Stimulated activated effector memory CD8-positive, alpha-beta T cell treated with anti-CD3 and anti-CD28 coated beads, Interleukin-12 subunit alpha, Interleukin-12 subunit beta, amount 100 ng/mL, for 72 hours (primary cell): Measurements from ENCODE around the gene RXRA.
A peak's percentile ranks its signal among the peaks of the same experiment; 100 is the strongest.

ENCODE experiments used
- ATAC-seq: fragments of 150-1000 bp; cut with Tn5 transposase; 2 replicates; pipeline ENCODE4 v1.10.0; 2021
- DNase-seq, 2 donors: peaks; one replicate each; pipeline ENCODE4 v3.0.0; 2021 to 2022; ENCODE audit warnings: low spot score in 2 of 2
- H3K27ac Mint-ChIP-seq: one replicate; pipeline ENCODE4 v1.8.0; 2022; ENCODE audit warnings: mild to moderate bottlenecking, mixed read lengths
- H3K36me3 Mint-ChIP-seq: one replicate; pipeline ENCODE4 v1.8.0; 2022; ENCODE audit warnings: mild to moderate bottlenecking, mixed read lengths
- H3K4me1 Mint-ChIP-seq: one replicate; pipeline ENCODE4 v1.8.0; 2022; ENCODE audit warnings: mixed read lengths
- H3K4me3 Mint-ChIP-seq: one replicate; pipeline ENCODE4 v1.8.0; 2022; ENCODE audit warnings: mild to moderate bottlenecking, mixed read lengths
- H3K9me3 Mint-ChIP-seq: one replicate; pipeline ENCODE4 v1.8.0; 2022; ENCODE audit warnings: mixed read lengths

RXRA gene

GRCh38 chr9:134366223-134367031 lies 40.2 kb downstream of the RXRA start:
- H3K4me1 Mint-ChIP-seq: peaks cover 27% of the 10 kb centered on the region
- no peaks in the 10 kb centered on the region for H3K9me3 Mint-ChIP-seq
- no peak overlapping the region for H3K27ac Mint-ChIP-seq
- H3K36me3 Mint-ChIP-seq: no peaks in the 10 kb centered on the region
- ATAC-seq (no peak), DNase-seq (no peak)
- H3K4me3 Mint-ChIP-seq: no peak overlapping the region

GRCh38 chr9:134367061-134367460 lies 40.8 kb downstream of the RXRA start:
- Mint-ChIP-seq H3K4me3 (no peak overlapping the region), H3K4me1 (peaks cover 27% of the 10 kb centered on the region), H3K27ac (no peak overlapping the region), H3K9me3 (no peaks in the 10 kb centered on the region), H3K36me3 (no peaks in the 10 kb centered on the region)
- ATAC-seq (no peak), DNase-seq (no peak)

GRCh38 chr9:134367791-134368490 lies 41.7 kb downstream of the RXRA start:
- no peaks in the 10 kb centered on the region for H3K36me3 Mint-ChIP-seq
- H3K9me3 Mint-ChIP-seq: no peaks in the 10 kb centered on the region
- peaks cover 36% of the 10 kb centered on the region for H3K4me1 Mint-ChIP-seq
- DNase-seq (no peak), ATAC-seq (no peak)
- peak overlapping the region; percentile 9 for H3K27ac Mint-ChIP-seq
- H3K4me3 Mint-ChIP-seq: no peak overlapping the region

GRCh38 chr9:134368571-134368970 lies 42.3 kb downstream of the RXRA start:
- no peaks in the 10 kb centered on the region for H3K9me3 Mint-ChIP-seq
- no peaks in the 10 kb centered on the region for H3K36me3 Mint-ChIP-seq
- no peak for DNase-seq
- H3K4me3 Mint-ChIP-seq: no peak overlapping the region
- peaks cover 42% of the 10 kb centered on the region for H3K4me1 Mint-ChIP-seq
- no peak for ATAC-seq
- peak overlapping the region; percentile 9 for H3K27ac Mint-ChIP-seq

GRCh38 chr9:134369416-134370212 lies 43.4 kb downstream of the RXRA start:
- no peak for DNase-seq
- no peak overlapping the region for H3K4me3 Mint-ChIP-seq
- no peaks in the 10 kb centered on the region for H3K36me3 Mint-ChIP-seq
- peak; percentile 33 for ATAC-seq
- no peaks in the 10 kb centered on the region for H3K9me3 Mint-ChIP-seq
- peaks cover 43% of the 10 kb centered on the region for H3K4me1 Mint-ChIP-seq
- H3K27ac Mint-ChIP-seq: no peak overlapping the region

- Mint-ChIP-seq H3K4me1 (peaks cover 48% of the 10 kb centered on the region), H3K27ac (no peak overlapping the region), H3K36me3 (no peaks in the 10 kb centered on the region), H3K4me3 (no peak overlapping the region), H3K9me3 (no peaks in the 10 kb centered on the region)
- DNase-seq (no peak), ATAC-seq (no peak)
These were observed 43.9 kb downstream of the RXRA start for GRCh38 chr9:134370213-134370492.

- H3K27ac Mint-ChIP-seq: peak overlapping the region; percentile 78
- DNase-seq: no peak
- ATAC-seq: no peak
- peaks cover 46% of the 10 kb centered on the region for H3K4me1 Mint-ChIP-seq
- no peaks in the 10 kb centered on the region for H3K36me3 Mint-ChIP-seq
- no peak overlapping the region for H3K4me3 Mint-ChIP-seq
- H3K9me3 Mint-ChIP-seq: no peaks in the 10 kb centered on the region
These were observed 44.4 kb downstream of the RXRA start for GRCh38 chr9:134370638-134371037.

GRCh38 chr9:134371731-134372130 lies 45.5 kb downstream of the RXRA start:
- Mint-ChIP-seq H3K36me3 (no peaks in the 10 kb centered on the region), H3K9me3 (no peaks in the 10 kb centered on the region), H3K27ac (peak overlapping the region; percentile 67), H3K4me3 (no peak overlapping the region), H3K4me1 (peaks cover 51% of the 10 kb centered on the region)
- DNase-seq: no peak
- ATAC-seq: no peak

- Mint-ChIP-seq H3K4me3 (no peak overlapping the region), H3K36me3 (no peaks in the 10 kb centered on the region), H3K9me3 (no peaks in the 10 kb centered on the region), H3K4me1 (peaks cover 46% of the 10 kb centered on the region), H3K27ac (peak overlapping the region; percentile 67)
- no peak for DNase-seq
- ATAC-seq: no peak
These were observed 46.5 kb downstream of the RXRA start for GRCh38 chr9:134372581-134373267.

- H3K36me3 Mint-ChIP-seq: no peaks in the 10 kb centered on the region
- H3K9me3 Mint-ChIP-seq: no peaks in the 10 kb centered on the region
- ATAC-seq (peak; percentile 40), DNase-seq (no peak)
- peak overlapping the region; percentile 67 for H3K27ac Mint-ChIP-seq
- H3K4me1 Mint-ChIP-seq: peaks cover 44% of the 10 kb centered on the region
- H3K4me3 Mint-ChIP-seq: no peak overlapping the region
These were observed 47.0 kb downstream of the RXRA start for GRCh38 chr9:134373269-134373668.

GRCh38 chr9:134373953-134374300 lies 47.7 kb downstream of the RXRA start:
- no peak for DNase-seq
- Mint-ChIP-seq H3K9me3 (no peaks in the 10 kb centered on the region), H3K4me3 (no peak overlapping the region), H3K4me1 (peaks cover 38% of the 10 kb centered on the region), H3K27ac (no peak overlapping the region), H3K36me3 (no peaks in the 10 kb centered on the region)
- no peak for ATAC-seq

GRCh38 chr9:134374301-134375010 lies 48.2 kb downstream of the RXRA start:
- DNase-seq (no peak), ATAC-seq (no peak)
- no peak overlapping the region for H3K4me3 Mint-ChIP-seq
- H3K36me3 Mint-ChIP-seq: no peaks in the 10 kb centered on the region
- H3K27ac Mint-ChIP-seq: peak overlapping the region; percentile 76
- H3K4me1 Mint-ChIP-seq: peaks cover 35% of the 10 kb centered on the region
- H3K9me3 Mint-ChIP-seq: no peaks in the 10 kb centered on the region

GRCh38 chr9:134375011-134375390 lies 48.7 kb downstream of the RXRA start:
- DNase-seq: no peak
- Mint-ChIP-seq H3K9me3 (no peaks in the 10 kb centered on the region), H3K36me3 (no peaks in the 10 kb centered on the region), H3K4me1 (peaks cover 31% of the 10 kb centered on the region), H3K27ac (peak overlapping the region; percentile 76), H3K4me3 (no peak overlapping the region)
- no peak for ATAC-seq

GRCh38 chr9:134375430-134376385 lies 49.5 kb downstream of the RXRA start:
- ATAC-seq (no peak), DNase-seq (no peak)
- H3K27ac Mint-ChIP-seq: peak overlapping the region; percentile 76
- H3K4me1 Mint-ChIP-seq: peaks cover 31% of the 10 kb centered on the region
- H3K4me3 Mint-ChIP-seq: no peak overlapping the region
- no peaks in the 10 kb centered on the region for H3K9me3 Mint-ChIP-seq
- H3K36me3 Mint-ChIP-seq: no peaks in the 10 kb centered on the region
